HG02885 (cell line): ENCODE measurements around the gene SLC38A3.
A peak's percentile ranks its signal among the peaks of the same experiment; 100 is the strongest.
"Not testable (repeated sequence)": the region's sequence is repeated elsewhere in the genome, so short reads cannot be mapped to it uniquely, and the experiment has no call there.

Source experiments
- ATAC-seq: cut with Tn5 transposase; IDR thresholded peaks from one replicate; pipeline ENCODE4 v1.9.1; 2021; ENCODE audit warnings: mild to moderate bottlenecking; ENCODE audit not compliant: unreplicated experiment, poor library complexity

The SLC38A3 gene

GRCh38 chr3:50228184-50228763 is 23.2 kb downstream of the SLC38A3 start:
- not testable (repeated sequence) for ATAC-seq

GRCh38 chr3:50229490-50229889 is 24.4 kb downstream of the SLC38A3 start:
- no peak for ATAC-seq

- no peak for ATAC-seq
Observed at GRCh38 chr3:50230104-50230793, 25.2 kb downstream of the SLC38A3 start.

- ATAC-seq, result no peak
Observed at GRCh38 chr3:50230794-50231125, 25.7 kb downstream of the SLC38A3 start.

- ATAC-seq, result no peak
Observed at GRCh38 chr3:50231581-50231980, 26.5 kb downstream of the SLC38A3 start.

- ATAC-seq, result no peak
Observed at GRCh38 chr3:50232303-50232702, 27.2 kb downstream of the SLC38A3 start.

- no peak for ATAC-seq
Observed at GRCh38 chr3:50233176-50233575, 28.1 kb downstream of the SLC38A3 start.

GRCh38 chr3:50235716-50236483 is 30.8 kb downstream of the SLC38A3 start, which contains the start of gene GNAI2:
Gene GNAI2 (plus strand): TSS chr3:50236204. CDS start chr3:50236336, 132 bp downstream.
- peak; percentile 94 for ATAC-seq

GRCh38 chr3:50236484-50237132 is 31.5 kb downstream of the SLC38A3 start:
- no peak for ATAC-seq

- no peak for ATAC-seq
Observed at GRCh38 chr3:50237133-50237651, 32.1 kb downstream of the SLC38A3 start.

GRCh38 chr3:50237754-50238548 is 32.9 kb downstream of the SLC38A3 start:
- peak; percentile 33 for ATAC-seq

- no peak for ATAC-seq
Observed at GRCh38 chr3:50238549-50239026, 33.5 kb downstream of the SLC38A3 start.

- ATAC-seq, result no peak
Observed at GRCh38 chr3:50239649-50240048, 34.6 kb downstream of the SLC38A3 start.

GRCh38 chr3:50241163-50241562 is 36.1 kb downstream of the SLC38A3 start:
- no peak for ATAC-seq

- no peak for ATAC-seq
Observed at GRCh38 chr3:50241713-50242380, 36.8 kb downstream of the SLC38A3 start.

- ATAC-seq, result no peak
Observed at GRCh38 chr3:50242381-50242770, 37.3 kb downstream of the SLC38A3 start.

- no peak for ATAC-seq
Observed at GRCh38 chr3:50242851-50243542, 37.9 kb downstream of the SLC38A3 start.

- ATAC-seq, result no peak
Observed at GRCh38 chr3:50243543-50243895, 38.4 kb downstream of the SLC38A3 start.

GRCh38 chr3:50244813-50245212 is 39.7 kb downstream of the SLC38A3 start:
- ATAC-seq, result not testable (repeated sequence)
